ENCODE measurements around the gene MMP3.
"Not testable (repeated sequence)": the region's sequence is repeated elsewhere in the genome, so short reads cannot be mapped to it uniquely, and the experiment has no call there.

The MMP3 gene

DNA sequence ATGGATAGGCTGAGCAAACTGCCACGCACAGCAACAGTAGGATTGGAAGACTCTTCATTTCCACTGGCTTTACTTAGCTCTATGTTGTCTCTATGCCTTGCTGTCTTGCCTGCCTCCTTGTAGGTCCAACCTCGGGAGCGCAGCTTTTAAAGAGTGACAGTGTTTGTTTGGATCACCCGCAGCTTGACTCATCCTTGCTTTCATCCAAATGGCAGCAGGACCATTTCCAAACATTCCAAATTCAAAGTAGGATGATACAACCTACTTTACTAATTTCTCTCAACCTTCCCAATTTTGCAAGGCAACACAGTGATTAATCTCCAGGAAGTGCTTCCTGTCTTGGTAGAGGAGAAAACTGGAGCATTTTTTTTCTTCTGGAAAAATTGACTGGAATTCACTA is at the start of gene MMP3:
TSS of gene MMP3 (minus strand) at position 121 of the 400 bp plus-strand sequence. CDS start at position 58, 63 bp downstream.
- DNase-seq: no peak

DNA sequence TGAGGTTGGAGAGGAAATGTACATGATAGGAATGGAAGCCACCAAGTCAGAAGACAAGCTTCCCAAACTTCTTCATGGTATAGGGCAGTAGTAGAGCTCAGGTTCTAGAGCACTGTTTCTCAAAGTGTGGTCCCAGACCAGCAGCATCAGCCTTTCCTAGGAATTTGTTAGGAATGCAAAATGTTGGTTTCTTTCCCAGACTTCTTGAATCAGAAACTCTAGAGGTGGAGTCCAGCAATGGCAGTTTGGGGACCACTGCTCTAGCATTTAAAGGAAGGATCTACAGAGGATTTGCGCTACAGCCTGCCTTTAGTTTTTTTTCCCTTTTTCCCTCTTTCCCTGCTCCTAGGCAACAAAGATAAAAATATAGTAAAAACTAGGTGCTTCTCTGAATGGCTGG is 48.3 kb upstream of the MMP3 start:
- no peak for DNase-seq

DNA sequence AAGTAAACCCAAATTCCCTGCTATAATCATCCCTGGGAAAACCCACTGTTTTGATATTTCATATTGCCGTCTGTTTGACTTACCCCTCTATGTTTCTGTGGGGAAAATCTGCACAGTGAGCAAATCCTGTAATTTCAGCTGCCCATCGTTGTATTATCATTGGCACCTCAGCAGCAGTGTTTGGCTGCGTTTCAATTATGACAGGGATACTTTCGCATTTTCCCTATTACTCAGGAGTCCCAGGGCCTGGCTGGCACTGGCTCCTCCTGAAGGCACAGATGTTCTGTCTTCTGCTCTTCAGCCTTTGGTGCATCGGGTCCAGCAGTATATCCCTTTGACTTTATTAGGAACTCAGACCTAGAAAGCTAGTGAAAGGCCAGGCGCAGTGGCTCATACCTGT is 43.6 kb upstream of the MMP3 start:
- no peak for DNase-seq

- no peak for DNase-seq
Observed at GRCh38 chr11:102883141-102883540, 39.7 kb upstream of the MMP3 start.

GRCh38 chr11:102882389-102883024 is 39.1 kb upstream of the MMP3 start:
- DNase-seq: no peak

DNA sequence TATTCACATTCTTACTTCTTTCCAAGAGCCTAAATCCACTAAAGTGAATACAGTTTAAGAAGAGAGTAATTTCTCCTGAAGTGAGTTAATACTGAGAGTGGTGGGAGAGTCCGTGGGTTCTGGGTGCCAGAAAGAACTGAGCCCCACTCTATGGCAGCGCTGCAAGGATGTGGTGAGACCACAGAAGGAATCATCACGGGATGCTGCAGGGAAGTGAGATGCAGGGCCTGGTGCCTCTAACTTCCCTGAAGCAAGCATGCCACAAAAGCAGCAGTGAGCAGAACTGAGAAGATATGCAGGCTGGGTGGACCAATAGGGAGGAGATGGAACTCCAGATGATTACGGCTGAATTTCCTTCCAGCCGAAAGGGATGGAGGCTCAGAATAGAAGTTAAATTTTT is 36.4 kb upstream of the MMP3 start:
- DNase-seq: no peak

DNA sequence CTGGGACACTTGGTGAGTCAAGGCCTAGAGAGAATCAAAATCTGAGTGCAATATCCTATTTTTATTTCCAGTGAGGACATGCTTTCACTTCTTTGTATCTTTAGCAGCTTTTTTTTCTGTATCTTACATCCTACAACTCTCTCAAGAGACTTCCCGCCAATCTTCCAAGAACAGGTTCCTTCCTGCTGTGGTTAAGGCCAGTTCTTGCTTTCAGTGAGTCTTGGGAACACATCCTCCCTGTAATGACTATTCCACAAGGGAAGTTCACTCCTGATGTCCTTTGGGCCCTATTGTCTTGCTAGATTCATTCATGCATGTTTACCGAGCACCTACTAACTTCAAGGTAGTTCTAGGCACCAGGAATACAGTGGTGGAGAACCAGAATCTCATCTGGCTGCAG is 35.2 kb upstream of the MMP3 start:
- no peak for DNase-seq

DNA sequence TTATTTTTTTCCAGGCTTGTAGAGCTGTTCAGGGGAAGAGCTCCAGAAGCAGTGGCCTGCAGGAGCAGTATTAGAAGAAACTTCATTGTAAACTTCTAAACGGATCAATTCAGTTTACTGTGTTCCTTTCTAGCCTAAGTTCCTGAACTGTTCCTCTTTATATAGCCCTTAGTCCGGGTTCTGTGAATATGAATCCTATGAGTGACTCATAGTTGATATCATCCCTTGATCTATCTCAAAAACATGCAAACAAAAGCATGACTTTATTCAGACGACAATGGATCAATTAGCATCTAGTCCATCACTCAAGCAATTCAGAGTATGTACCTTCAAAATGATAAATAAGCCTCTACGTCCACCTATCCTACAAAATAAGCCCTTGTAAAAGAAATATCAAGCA is 31.4 kb upstream of the MMP3 start, which contains the start of gene MMP12:
TSS of gene MMP12 (minus strand) at position 131 of the 400 bp plus-strand sequence. CDS start at position 86, 45 bp downstream.
- DNase-seq: no peak

- DNase-seq: not testable (repeated sequence)
Observed at GRCh38 chr11:102869354-102869964, 26.1 kb upstream of the MMP3 start.

- DNase-seq: no peak
Observed at GRCh38 chr11:102868339-102868738, 24.9 kb upstream of the MMP3 start.

- DNase-seq: no peak
Observed at GRCh38 chr11:102864724-102865123, 21.3 kb upstream of the MMP3 start.

DNA sequence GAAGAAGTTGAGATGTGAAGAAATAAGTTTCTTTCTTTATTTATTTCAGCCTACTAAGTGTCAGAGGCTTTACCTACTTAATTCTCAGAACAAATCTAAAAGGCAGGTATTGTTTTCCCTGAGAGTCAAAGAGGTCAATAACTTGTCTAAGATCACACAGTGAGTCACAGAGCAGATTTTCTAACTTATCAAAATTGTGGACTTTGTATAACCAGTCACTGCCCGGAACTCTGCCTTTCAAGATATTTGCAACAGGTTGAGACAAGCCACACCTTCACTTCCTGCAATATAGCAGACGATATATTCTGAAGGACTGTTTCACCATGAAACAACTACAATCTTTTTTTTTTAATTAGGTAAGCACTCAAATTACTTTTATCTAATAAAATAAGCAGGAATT is 10.5 kb upstream of the MMP3 start:
- DNase-seq: no peak

GRCh38 chr11:102853055-102853454 is 9.6 kb upstream of the MMP3 start:
- DNase-seq: no peak

GRCh38 chr11:102850973-102851745 is 7.8 kb upstream of the MMP3 start:
- DNase-seq: no peak

GRCh38 chr11:102849311-102849710 is 5.9 kb upstream of the MMP3 start:
- DNase-seq: no peak

DNA sequence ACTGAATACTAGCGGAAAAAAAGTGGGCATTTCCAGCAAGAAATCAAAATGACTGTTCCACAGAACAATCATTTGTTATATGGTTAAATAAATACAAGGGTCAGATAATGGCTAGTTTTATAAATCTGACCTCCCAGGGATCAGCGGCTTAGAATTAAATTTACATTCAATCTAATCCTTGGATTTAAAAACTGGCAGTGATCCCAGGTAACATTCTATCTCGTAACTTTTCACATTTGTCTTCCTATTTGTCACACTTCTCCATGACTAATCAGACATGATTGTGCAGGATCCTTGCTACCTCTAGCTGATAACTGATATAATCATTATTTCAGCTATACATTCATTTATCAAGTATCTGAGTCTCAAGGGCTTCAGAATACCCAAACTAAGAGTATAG is 2.9 kb upstream of the MMP3 start:
- no peak for DNase-seq

DNA sequence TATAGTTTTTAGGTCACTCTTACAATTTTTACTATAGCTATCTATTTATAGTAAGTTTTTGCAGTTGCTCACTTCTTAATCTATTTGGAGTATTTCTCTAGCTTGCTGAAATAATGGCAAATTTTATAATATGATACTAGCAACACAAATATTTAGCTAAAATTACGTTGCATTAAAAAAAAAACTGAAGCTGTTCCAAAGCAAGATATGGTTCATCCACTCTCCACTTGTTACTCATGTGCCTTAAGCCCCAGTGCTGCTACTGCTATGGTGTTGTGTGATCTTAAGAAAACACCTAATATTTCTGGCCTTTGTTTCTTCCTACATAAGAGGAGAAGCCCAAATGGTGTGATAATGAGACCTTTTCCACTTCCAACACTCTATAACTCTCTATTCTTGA is 479 bp downstream of the MMP3 start:
- DNase-seq: no peak

DNA sequence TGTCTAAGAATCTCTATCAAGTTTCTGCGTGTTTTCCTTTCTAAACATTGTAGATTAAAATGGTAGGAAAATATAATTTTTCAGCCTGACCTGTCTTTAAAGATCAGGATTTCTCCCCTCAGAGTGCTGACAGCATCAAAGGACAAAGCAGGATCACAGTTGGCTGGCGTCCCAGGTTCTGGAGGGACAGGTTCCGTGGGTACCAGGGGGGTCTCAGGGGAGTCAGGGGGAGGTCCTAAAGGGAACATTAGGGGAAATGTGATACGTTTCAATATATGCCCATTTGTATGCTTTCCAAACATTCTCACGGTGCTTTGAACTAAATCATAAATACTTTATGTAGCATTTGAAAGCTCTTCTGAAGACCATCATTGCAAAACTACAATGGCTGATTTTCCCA is 3.4 kb downstream of the MMP3 start:
- DNase-seq: no peak

GRCh38 chr11:102837646-102838045 is 5.8 kb downstream of the MMP3 start:
- no peak for DNase-seq

- DNase-seq: no peak
Observed at GRCh38 chr11:102837156-102837555, 6.3 kb downstream of the MMP3 start.

DNA sequence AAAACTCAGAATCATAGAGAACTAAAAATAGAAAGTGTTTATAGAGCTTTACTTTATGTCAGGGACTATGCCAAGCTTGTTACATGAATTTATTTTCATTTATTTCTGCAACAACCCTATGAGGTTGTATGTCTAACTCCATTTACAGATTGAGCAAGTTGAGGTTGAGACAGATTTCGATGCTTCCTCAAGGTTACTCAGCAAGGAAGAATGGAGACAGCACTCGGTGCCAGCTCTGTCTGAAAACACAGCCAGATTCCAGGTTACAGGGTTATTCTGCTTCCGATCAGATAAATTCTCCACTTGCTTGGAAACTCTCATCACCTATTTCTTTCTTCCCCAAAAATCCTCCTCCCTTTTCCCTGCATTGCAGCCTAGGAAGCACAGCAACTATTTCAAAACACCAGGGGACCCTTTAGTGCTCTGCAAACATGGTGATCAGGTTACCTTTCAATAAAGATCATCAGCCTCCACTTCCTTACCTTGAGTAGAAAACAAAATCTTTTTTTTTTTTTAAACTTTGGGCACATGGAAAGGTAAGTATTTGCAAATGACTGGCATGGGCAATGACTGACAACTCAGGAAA is 7.0 kb downstream of the MMP3 start:
- DNase-seq: no peak

- no peak for DNase-seq
Observed at GRCh38 chr11:102833731-102834130, 9.7 kb downstream of the MMP3 start.

DNA sequence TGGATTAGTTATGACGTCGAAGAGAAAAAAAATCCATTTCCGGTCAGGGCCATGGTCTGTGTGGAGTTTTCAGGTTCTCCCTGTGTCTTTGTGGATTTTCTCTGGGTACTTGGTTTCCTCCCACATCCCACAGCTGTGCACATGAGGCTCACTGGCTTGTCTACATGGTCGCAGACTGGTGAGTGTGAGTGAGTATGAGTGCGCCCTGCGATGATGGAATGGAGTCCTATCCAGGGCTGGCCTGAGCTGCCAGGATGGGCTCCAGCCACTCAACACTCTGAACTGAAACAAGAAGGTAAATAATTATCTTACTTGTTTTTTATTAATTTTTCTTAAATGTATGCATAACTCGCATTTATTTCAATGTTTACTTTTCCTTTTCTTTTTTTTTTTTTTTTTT is 10.8 kb downstream of the MMP3 start:
- DNase-seq: no peak

All from NCI-H2029 treated with DMSO at 0.1 percent for 48 hours (cell line).